A204.1 (cell line): ENCODE results near the gene MOSPD2.

Experiments
- FAIRE-seq: peaks from 2 replicates; lab custom pipeline; 2012; peaks lifted over from hg19 to GRCh38; lab: Jason Lieb, UNC

MOSPD2 gene

DNA sequence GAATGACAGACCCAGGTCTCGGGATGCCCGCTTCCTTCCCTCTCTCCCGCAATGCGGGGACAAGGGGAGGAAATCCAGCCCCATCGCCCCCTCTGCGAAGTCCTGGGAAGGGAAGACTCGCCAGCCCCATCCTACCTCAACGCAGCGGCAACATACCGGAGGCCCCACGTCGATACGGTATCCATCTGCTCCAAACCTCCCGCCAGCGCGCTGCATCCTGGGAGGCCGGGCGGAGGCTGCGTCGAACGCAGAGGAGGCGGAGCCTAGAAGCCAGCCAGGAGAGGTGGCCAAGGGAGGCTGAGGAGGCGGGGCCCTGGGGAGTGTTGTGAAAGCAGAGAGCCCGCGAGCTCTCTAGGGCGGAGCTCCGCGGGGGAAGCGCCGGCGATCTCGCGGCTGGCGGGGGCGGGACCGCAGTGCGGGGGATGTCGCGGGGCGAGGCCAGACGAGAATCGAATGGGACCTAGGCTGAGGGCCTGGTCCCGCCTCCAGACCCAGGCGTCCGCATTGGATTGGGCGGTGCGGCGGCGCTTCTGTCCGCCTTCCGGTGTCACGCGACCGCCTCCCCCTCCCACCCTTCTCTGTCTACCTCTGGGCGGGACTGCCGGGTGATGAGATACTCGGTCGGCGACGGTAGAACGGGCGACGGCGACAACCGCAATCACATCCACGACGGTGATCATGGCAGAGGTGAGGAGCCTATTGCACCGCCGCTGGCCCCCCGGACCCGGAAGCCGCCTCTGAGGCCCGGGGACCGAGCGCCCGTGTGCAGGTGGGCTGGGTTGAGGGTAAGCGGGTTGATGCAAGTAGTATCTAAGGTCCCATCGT, at the start of gene MOSPD2, which contains the start of gene FANCB:
Gene MOSPD2 (plus strand): TSS at position 571 of the 825 bp plus-strand sequence. CDS start 108 bp downstream, at position 679.
Gene FANCB (minus strand): TSS at position 219 of the 825 bp plus-strand sequence. CDS start 7,559 bp downstream, outside the sequence.
- FAIRE-seq: peak; percentile 86

DNA sequence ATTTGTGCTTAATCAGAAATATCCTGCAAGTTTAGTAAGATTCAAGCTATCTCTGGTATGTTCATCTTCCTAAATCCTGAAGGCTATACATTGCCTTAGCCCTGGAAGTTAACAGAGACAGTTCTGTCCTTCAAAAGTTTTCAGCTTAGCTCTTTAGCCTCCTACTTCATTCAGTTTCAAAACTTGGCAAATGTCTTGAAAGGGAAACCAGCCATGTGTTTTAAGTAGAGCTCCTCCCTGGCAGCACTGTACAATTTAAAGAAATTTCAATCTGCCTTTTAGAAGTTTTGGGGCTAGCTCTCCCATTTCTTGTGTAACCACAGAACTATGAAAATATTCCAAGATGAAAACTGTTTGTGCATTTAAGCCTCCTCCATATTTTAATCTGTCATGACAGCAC, 47.4 kb upstream of the MOSPD2 start:
- FAIRE-seq: no peak

DNA sequence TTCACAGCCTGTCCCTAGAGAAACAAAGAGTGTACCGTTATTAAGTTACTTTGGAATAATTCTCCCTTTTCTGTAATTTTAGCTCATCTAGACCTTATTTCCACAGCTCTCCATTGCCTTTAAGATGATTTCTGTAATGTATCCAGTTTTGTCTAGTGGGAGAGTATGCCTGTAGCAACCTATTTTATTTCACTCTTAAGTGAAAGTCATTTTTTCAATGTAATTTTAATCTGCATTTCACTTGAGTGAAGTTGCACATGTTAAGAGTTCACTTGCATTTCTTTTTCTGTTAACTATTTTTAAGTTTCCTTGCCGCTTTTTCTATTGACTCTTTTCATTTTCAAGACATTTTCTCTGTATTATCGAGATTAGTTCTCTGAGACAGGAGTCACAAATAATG, 46.9 kb upstream of the MOSPD2 start:
- no peak for FAIRE-seq

DNA sequence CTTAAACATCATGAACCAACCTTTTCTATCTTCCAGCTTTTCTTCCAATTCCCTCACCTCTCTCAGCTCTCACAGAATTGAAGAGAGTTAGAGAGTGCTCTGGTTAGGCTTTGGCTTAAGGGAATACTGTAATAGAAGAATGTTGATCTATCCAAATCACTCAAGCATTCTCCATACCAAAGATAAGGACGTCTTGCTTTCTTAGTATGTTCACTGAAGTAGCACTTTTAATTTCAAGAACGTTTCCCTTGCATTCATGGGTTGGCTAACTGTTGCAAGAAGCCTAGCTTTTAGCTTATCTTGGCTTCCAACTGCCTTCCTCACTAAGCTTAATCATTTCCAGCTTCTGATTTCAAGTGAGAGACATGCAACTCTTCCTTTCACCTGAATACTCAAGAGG, 43.6 kb upstream of the MOSPD2 start:
- no peak for FAIRE-seq

DNA sequence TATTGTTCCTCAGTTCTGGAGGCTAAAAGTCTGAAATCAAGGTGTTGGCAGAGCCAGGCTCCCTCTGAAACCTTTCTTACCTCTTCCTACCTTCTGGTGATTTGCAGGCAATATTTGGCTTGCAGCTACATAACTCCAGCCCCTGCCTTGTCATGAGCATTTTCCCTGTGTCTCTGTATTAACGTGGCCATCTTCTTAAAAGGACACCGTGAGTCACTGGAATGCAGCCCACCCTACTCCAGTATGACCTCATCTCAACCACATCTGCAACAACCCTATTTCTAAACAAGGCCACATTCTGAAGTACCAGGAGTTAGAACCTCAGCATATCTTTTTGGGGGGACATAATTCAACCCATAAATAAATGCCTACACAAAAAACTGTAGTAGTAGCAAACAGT, 41.1 kb upstream of the MOSPD2 start:
- FAIRE-seq: no peak

DNA sequence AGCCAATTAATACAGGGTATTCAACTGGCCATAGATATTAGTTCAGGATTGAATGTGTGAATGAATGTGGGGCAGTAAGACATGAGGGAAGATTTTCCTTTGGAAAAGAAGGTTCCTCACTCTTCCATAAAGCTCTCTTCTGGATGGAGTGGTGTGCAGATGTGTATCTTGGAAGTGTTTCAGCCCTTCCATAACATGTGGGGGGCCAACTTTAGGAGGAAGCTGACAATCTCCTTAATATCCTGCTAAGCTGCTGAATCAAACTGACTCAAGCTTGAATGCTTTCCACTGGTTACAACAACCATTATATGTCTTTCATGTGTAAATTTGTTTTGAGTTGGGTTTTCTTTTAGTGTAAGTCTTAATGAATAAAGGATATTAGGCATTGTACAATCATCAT, 40.6 kb upstream of the MOSPD2 start:
- no peak for FAIRE-seq

DNA sequence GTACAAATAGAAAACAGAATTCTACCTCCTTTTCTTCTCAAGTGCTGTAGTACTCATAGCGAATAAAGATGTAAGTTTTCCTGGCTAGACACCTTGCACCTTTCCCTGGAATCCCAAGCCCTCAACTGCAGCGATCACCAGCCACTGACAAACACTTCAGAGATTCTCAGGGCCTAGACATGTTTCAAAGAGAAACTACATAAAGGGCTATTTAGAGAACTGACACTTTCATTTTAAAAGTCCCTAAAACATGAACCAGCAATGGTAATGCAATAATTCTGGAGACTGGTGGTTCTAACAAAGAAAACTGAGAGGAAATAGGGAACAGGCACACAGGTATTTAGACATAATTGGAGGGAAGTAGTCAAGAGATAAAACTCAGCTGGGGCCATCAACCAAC, 36.1 kb upstream of the MOSPD2 start:
- no peak for FAIRE-seq

DNA sequence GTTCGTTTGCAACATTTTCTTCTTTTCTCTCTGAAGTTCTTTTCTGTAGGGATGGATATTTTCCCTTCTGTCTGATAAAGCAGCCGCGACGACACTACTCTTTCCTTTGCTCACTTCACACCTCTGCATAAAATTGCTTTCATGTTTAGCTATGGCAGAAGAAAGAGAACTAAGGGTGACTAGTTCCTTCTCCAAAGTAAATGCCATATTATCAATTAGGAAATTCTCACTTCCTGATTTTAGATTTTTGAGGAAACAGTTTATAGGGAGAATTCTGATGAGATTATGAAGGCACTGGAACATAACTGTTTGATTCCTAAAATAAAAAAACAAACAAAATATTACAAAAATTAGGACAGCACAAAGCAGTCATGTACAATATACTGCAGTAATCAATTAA, 29.6 kb upstream of the MOSPD2 start:
- FAIRE-seq: no peak

DNA sequence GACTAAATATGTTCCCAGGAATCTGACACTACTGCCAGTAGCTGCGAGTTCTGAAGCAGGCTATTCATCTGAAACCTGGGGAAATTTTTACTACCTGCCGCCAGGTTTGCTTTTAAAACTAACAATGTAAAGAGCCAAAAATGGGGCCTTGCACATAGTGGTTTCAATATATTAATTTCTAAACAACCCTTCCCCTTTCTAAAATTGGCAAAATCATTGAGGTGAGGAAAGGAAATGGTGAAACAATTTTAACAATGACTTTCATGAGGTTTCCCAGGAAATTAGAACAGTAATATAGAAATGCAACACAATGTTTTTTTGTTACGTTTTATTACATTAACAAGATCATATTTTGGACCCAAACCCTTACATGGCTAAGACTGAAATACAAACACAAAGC, 21.7 kb upstream of the MOSPD2 start:
- no peak for FAIRE-seq

DNA sequence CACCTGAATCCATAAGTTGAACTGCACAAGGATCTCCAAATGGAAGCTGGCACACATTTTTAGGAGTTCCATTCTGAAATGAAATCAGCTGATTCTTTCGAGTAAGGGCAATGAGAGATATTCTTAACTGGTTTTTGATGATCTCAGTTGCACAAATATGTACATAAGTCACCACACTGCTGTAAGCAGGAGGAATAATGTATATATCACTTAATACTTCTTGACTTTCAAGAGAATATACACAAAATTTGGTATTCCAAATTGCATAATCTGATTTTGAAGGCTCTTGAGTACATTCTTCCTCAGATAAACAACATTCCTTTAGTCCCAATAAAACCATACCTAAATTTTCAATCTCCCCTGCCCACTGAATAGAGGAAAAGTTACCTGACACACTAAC, 8.6 kb upstream of the MOSPD2 start:
- FAIRE-seq: no peak

DNA sequence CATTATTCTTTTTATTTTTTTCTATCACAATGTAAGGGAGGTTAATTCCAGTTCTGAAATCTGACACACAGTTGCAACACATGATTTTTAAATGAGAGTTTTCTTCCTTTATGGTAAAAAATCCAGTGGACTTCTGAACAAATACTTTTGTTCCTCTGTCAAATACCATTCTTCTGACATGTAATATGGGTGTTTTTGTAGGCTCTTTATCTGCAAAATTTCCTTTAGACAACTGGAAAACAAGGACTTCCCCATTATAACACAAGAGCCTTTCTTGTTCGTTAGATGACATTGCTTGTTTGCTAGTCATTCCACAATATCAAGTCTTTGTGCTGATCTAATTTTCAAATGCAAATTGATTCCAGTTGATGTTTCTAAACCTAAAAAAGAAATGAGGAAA, 8.0 kb upstream of the MOSPD2 start:
- no peak for FAIRE-seq

DNA sequence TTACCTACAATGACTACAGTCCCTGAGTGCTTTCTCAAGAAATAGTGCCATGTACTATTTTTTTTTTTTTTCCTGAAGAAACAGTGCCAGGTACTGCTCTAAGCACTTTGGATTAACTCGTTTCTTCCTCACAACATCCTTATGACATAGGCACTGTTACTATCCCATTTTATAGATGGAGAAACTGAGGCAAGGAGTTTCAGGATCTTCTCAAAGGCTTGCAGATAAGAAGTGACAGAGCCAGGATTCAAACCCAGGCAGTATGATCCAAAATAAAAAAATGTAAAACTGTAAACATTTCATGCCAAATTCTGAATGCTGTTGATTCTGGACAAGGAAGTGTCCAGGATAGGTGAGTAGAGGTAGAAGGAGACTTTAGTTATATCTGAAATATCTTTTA, 1.5 kb upstream of the MOSPD2 start:
- FAIRE-seq: no peak

DNA sequence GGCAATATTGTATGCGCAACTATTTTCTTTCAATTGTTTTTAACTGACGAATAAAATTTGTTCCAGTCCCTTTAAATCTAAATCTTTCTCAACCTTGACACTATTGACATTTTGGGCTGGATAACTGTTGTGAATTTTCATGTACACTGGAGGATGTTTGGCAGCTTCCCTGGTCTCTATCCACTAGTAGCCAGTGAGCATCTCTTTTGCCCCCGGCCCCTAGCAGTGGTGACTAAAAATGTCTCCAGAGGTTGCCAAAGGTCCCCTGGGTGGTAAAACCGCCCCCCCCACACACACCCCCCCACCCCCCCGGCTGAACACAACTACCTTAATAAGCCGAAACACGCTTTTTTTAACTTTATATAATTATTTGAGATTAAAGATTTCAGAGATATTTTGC, 866 bp upstream of the MOSPD2 start:
- FAIRE-seq: no peak

DNA sequence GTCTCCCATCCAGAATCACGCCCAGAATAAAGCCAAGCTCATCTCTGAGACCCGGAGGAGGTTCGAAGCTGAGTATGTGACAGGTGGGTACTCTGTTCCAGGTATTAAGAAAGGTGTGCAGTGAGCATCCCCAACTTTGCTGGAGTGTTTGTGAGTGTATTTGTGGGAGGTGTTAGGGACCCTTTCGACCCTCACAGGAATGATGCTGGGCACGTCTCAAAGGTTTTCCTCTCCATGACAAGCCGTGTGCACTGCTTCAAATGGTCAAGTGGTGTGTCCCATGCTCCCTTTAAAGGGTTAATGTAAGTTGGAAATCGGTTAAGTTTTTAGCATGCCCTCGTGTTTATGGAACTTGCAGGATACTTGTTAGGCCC, 442 bp downstream of the MOSPD2 start:
- FAIRE-seq: no peak

DNA sequence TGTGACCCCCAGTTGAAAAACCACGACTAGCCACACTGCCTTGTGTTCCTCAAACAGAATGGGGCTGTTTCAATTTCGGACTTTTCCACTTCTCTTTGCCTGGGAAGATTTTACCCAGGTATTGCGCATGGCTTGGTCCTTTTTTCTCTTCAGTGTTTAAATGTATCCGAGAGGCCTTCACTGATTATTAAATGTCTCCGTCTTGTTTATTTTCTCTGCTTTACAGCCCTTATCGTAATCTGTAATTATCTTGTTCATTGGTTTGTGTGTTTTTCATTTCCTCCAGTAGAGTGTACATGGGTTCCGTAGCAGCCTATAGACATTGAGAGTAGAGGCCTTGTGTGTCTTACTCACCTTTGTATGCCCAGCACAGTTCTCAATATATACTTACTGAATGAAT, 2.4 kb downstream of the MOSPD2 start:
- no peak for FAIRE-seq

DNA sequence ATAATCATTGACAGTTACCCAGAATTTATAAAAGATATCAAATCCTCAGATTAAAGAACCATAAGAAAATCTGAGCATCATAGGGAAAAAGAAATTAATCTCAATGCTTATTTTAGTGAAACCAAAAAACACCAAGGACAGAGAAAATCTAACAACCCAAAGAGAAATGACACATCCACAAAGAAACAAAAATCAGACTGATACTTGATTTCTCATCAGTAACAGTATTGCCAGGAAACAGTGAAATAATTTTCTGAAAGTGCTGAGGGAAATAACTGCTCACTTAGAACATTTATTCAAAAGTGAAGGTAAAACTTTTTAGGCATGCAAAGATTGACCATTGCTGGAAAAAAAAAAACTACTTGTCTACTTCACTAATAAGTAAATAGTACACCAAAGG, 10.6 kb downstream of the MOSPD2 start:
- FAIRE-seq: no peak

DNA sequence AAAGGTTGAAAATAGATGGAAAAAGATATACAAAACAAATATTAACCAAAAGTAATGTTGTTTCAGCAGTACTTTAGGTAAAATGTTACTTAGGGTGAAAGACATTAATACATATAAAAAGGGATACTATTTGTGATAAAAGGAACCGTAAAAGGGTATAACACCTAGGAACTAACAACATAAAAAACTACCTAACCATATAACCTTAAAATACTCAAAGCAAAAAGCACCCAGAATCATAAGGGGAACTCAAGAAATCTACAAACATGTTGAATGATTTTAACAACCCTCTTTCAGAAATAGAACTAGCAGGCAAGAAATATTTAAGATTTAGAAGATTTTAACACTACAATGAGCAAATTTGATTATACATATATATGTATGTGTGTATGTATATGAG, 11.5 kb downstream of the MOSPD2 start:
- no peak for FAIRE-seq

DNA sequence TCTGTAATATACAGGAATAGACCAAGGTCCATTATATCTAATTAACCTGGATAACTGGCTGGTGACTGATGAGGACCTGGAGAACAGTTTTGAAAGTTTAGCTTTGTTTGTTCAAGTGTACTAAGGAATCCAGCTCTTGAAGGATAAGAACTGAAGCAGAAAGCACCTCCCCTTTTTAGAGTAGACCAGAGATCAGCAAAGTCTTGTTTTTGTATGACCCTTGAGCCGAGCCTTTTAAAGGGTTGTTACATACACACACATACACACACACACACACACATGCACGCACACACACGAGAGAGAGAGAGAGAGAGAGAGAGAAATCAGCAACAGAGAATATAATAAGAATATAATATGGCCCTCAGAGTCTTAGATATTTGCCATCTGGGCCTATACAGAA, 13.0 kb downstream of the MOSPD2 start:
- no peak for FAIRE-seq

DNA sequence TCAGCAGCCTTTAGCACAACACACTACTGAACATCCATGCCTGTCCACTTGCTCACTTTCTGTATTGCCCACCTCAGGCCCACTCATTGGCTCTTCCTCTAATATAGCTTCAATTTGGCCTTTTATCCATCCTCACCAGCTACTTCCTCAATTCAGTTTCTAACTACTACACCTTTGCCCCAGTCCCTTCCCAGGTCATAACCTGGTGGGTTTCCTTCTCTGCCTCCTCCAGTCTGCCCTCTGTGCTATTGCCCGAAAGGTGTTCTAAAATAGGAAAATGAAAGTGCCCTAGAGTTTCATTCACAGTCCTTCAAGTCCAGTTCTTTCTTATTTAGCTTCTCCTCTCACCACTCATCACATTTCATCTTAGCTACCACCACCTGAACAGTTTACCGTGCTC, 23.1 kb downstream of the MOSPD2 start:
- FAIRE-seq: no peak

DNA sequence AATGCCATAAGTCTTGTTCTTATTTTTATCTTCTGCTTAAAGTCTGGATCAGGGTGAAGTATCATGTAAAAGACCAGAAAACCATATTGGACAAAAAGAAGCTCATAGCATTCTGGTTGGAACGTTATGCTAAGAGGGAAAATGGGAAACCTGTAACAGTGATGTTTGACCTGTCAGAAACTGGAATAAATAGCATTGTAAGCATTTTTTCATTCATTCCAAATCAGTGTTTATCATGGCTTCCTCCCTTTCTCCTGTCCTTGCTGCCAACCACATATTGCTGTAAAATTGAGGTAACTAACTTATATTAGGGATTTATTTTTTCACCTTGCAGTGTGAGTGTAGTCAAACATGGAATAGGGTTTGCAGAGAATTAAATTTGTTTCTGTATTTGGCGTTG, 23.8 kb downstream of the MOSPD2 start:
- FAIRE-seq: no peak

DNA sequence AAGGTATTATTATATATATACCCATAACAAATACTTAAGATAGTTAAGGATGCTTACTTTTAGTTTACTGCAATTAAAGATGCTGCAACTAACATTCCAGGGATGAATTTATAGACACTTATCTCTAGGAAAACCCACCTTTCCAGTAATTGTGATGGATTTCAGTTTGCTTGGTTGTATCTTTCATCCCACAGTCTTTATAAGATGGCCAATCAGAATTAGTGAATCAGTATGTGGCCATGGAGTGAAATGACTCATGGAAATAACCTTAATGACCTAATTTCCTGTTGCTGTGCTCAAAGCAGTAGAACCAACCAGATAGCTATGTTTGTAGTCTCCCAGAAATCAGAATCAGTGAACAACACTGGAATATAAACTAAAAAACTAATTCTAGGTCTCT, 26.4 kb downstream of the MOSPD2 start:
- no peak for FAIRE-seq

DNA sequence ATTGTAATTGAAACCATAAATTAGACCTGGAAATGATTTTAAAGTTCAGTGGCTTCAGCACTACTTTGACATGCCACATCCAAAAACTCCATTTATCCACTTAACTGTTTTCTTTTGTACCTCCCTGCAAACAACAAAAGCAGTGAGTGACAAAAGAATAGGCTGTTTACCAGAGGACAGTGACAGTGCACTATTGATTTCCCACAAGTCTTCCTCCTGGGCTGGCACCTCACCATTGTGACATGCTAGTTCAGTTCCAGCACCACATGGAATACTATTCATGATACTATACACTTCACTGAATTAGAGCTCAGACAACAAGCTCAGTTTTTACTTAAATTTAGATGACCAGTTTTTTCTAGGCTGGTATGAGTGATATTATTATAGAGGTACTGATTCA, 29.3 kb downstream of the MOSPD2 start:
- FAIRE-seq: no peak

DNA sequence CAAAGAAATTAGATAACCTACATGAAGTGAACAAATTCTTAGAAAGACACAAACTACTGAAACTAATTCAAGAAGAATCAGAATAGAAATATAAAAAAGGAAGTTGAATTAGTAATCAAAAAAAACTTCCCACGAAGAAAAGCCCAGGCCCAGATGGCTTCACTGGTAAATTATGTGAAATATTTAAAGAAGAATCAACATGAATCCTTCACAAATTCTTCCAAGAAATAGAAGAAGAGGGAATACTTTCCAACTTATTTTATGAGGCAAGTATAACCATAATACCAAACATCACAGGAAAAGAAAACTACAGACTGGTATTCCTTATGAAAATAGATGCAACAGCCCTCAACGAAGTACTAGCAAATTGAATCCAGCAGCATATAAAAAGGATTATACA, 30.7 kb downstream of the MOSPD2 start:
- no peak for FAIRE-seq

DNA sequence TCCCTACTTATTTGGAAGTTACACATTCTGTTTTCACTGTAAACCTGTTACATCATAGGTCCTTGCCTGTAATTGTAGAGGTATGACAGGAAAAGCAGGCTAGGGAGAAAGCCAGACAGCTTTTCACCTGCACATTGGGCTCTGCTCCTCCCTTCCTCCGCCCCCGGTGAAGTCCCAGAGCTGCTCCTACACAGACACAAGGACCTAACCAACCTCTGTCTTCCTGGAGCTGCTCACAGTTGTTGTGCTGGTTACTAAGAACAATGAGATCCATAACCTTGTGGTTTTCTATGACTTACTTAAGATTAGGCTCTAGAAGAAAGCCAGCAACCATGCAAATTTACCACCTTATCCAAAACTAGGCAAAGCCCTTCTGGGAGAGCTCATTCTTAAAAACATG, 40.0 kb downstream of the MOSPD2 start:
- no peak for FAIRE-seq

DNA sequence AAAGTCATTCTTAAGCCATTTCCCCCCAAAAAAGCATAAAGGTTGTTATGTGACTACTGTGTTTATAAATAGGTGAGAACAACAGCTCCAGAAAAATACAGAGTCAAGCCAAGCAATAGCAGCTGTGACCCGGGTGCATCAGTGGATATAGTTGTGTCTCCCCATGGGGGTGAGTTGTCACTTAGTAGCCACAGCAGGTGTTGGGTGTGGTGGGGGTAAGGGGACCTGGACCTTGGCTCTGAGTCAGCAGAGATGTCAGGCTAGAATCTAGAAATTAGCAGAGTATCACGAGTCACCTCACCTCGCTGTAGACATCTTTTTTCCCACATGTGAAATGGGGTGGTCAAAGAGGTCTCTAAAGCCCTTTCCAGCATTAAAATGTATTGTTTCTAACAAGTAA, 42.4 kb downstream of the MOSPD2 start:
- no peak for FAIRE-seq
